Neural progenitor cell (in vitro differentiated cells): Measurements from ENCODE around the gene CRYBA4. TPM values are rescaled to one million over a fixed set of nuclear protein-coding genes. Genes with fewer than 3 reads are reported as not detected.
A peak's percentile ranks its signal among the peaks of the same experiment; 100 is the strongest.

Experiments used
- DNase-seq: peaks from one replicate; pipeline ENCODE4 v3.0.0-alpha.2; 2016; ENCODE audit warnings: low spot score
- H2AFZ ChIP-seq: fragments of 200-600 bp; sonication (generic); replicated peaks from 2 replicates; pipeline ENCODE4 v1.6.1; 2016; ENCODE audit warnings: antibody characterized with exemption
- H3F3A ChIP-seq: fragments of 200-600 bp; sonication (generic); 2 replicates; pipeline ENCODE4 v1.6.1; 2016; ENCODE audit warnings: antibody characterized with exemption, low read depth
- H3K27ac ChIP-seq: fragments of 200-600 bp; sonication (generic); 2 replicates; pipeline ENCODE4 v1.5.1; 2016; ENCODE audit warnings: mild to moderate bottlenecking
- H3K27me3 ChIP-seq: fragments of 200-600 bp; sonication (generic); 2 replicates; pipeline ENCODE4 v1.6.1; 2016; ENCODE audit warnings: mild to moderate bottlenecking, moderate library complexity
- H3K36me3 ChIP-seq: fragments of 200-600 bp; sonication (generic); 2 replicates; pipeline ENCODE4 v1.5.1; 2016
- H3K4me1 ChIP-seq: fragments of 200-600 bp; sonication (generic); 2 replicates; pipeline ENCODE4 v1.6.1; 2016; ENCODE audit warnings: mixed run types
- H3K4me2 ChIP-seq: fragments of 200-600 bp; sonication (generic); 2 replicates; pipeline ENCODE4 v1.6.1; 2016
- H3K4me3 ChIP-seq: fragments of 200-600 bp; sonication (generic); 2 replicates; pipeline ENCODE4 v1.5.1; 2016
- H3K79me2 ChIP-seq: fragments of 200-600 bp; sonication (generic); 2 replicates; pipeline ENCODE4 v1.6.1; 2016; ENCODE audit warnings: low read depth
- H3K9ac ChIP-seq: fragments of 200-600 bp; sonication (generic); 2 replicates; pipeline ENCODE4 v1.6.1; 2016
- H3K9me3 ChIP-seq: fragments of 200-600 bp; sonication (generic); 2 replicates; pipeline ENCODE4 v1.5.1; 2016; ENCODE audit warnings: low read depth
- H4K20me1 ChIP-seq: fragments of 200-600 bp; sonication (generic); 2 replicates; pipeline ENCODE4 v1.6.1; 2016; ENCODE audit warnings: low read depth
- H3K27ac Mint-ChIP-seq: 3 replicates; pipeline ENCODE4 v1.8.0; 2021; ENCODE audit warnings: mixed read lengths
- H3K27me3 Mint-ChIP-seq: 2 replicates; pipeline ENCODE4 v1.8.0; 2022; ENCODE audit warnings: low read depth, mild to moderate bottlenecking, inconsistent platforms, moderate library complexity, mixed read lengths; ENCODE audit not compliant: insufficient read depth
- H3K36me3 Mint-ChIP-seq: 3 replicates; pipeline ENCODE4 v1.8.0; 2021; ENCODE audit warnings: mixed read lengths
- H3K4me1 Mint-ChIP-seq: 3 replicates; pipeline ENCODE4 v1.8.0; 2021; ENCODE audit warnings: mixed read lengths
- H3K4me3 Mint-ChIP-seq: 3 replicates; pipeline ENCODE4 v1.8.0; 2021; ENCODE audit warnings: mild to moderate bottlenecking, moderate library complexity, mixed read lengths
- H3K9me3 Mint-ChIP-seq: 3 replicates; pipeline ENCODE4 v1.8.0; 2020; ENCODE audit warnings: mixed read lengths
- CTCF ChIP-seq: fragments of 200-600 bp; sonication (generic); IDR thresholded peaks from 2 replicates; pipeline ENCODE4 v1.5.1; 2017; ENCODE audit warnings: antibody characterized with exemption, mild to moderate bottlenecking
- EZH2 ChIP-seq: fragments of 200-600 bp; sonication (generic); IDR thresholded peaks from 2 replicates; pipeline ENCODE4 v1.6.1; 2017; ENCODE audit warnings: antibody characterized with exemption, mild to moderate bottlenecking, moderate library complexity
- EZH2phosphoT487 ChIP-seq: fragments of 200-600 bp; sonication (generic); IDR thresholded peaks from 2 replicates; pipeline ENCODE4 v1.6.1; 2017; ENCODE audit warnings: antibody characterized with exemption
- total RNA-seq: library from RNA; depleted of rRNA; stranded (reverse); fragments of >200 nt; gene quantifications from 2 replicates; pipeline ENCODE4 v1.2.3, GENCODE V29; 2015; ENCODE audit warnings: low replicate concordance

CRYBA4 gene
- total RNA-seq, 1 donor from 2014 or later = 1.1 TPM

GRCh38 chr22:26636296-26636695, 14.5 kb downstream of the CRYBA4 start:
- Histone ChIP-seq H2AFZ (no peak overlapping the region), H3K4me3 (no peak overlapping the region), H4K20me1 (no peaks in the 10 kb centered on the region), H3K27me3 (no peaks in the 10 kb centered on the region), H3F3A (peaks cover 12% of the 10 kb centered on the region), H3K4me1 (peaks cover 20% of the 10 kb centered on the region), H3K36me3 (no peaks in the 10 kb centered on the region), H3K4me2 (no peak overlapping the region), H3K27ac (no peak overlapping the region), H3K79me2 (no peaks in the 10 kb centered on the region), H3K9ac (no peak overlapping the region), H3K9me3 (no peaks in the 10 kb centered on the region)
- Mint-ChIP-seq H3K9me3 (no peaks in the 10 kb centered on the region), H3K4me3 (no peak overlapping the region), H3K27me3 (peaks cover 4% of the 10 kb centered on the region), H3K27ac (peak overlapping the region; percentile 73), H3K4me1 (peaks cover 25% of the 10 kb centered on the region), H3K36me3 (no peaks in the 10 kb centered on the region)
- TF ChIP-seq EZH2phosphoT487 = no peak
- no peak for TF ChIP-seq CTCF
- no peak for TF ChIP-seq EZH2
- no peak for DNase-seq

GRCh38 chr22:26642465-26643417, 21.0 kb downstream of the CRYBA4 start:
- Histone ChIP-seq H3F3A (peaks cover 71% of the 10 kb centered on the region), H3K27me3 (no peaks in the 10 kb centered on the region), H3K4me2 (peak overlapping the region; percentile 63), H3K9ac (no peak overlapping the region), H3K36me3 (no peaks in the 10 kb centered on the region), H3K4me1 (peaks cover 71% of the 10 kb centered on the region), H3K4me3 (peak overlapping the region; percentile 16), H3K9me3 (no peaks in the 10 kb centered on the region), H4K20me1 (no peaks in the 10 kb centered on the region), H2AFZ (peak overlapping the region; percentile 55), H3K79me2 (no peaks in the 10 kb centered on the region), H3K27ac (peak overlapping the region; percentile 89)
- Mint-ChIP-seq H3K36me3 (no peaks in the 10 kb centered on the region), H3K27ac (peak overlapping the region; percentile 85), H3K4me1 (peaks cover 82% of the 10 kb centered on the region), H3K4me3 (peak overlapping the region; percentile 42), H3K9me3 (no peaks in the 10 kb centered on the region), H3K27me3 (peaks cover 8% of the 10 kb centered on the region)
- peak; percentile 54 for DNase-seq
- TF ChIP-seq CTCF = peak; percentile 23
- TF ChIP-seq EZH2phosphoT487 = no peak
- no peak for TF ChIP-seq EZH2

GRCh38 chr22:26643418-26644100, 21.8 kb downstream of the CRYBA4 start:
- H3K27ac Mint-ChIP-seq = no peak overlapping the region

More at GRCh38 chr22:26643418-26644100, 21.8 kb downstream of the CRYBA4 start:
- Histone ChIP-seq H2AFZ (no peak overlapping the region), H4K20me1 (no peaks in the 10 kb centered on the region), H3K9ac (no peak overlapping the region), H3K9me3 (no peaks in the 10 kb centered on the region), H3K4me3 (no peak overlapping the region), H3K4me2 (peak overlapping the region; percentile 63), H3K79me2 (no peaks in the 10 kb centered on the region), H3K27me3 (no peaks in the 10 kb centered on the region), H3K27ac (peak overlapping the region; percentile 89), H3K4me1 (peaks cover 79% of the 10 kb centered on the region), H3F3A (peaks cover 77% of the 10 kb centered on the region), H3K36me3 (no peaks in the 10 kb centered on the region)
- Mint-ChIP-seq H3K27me3 (peaks cover 8% of the 10 kb centered on the region), H3K4me1 (peaks cover 87% of the 10 kb centered on the region), H3K9me3 (no peaks in the 10 kb centered on the region), H3K4me3 (peak overlapping the region; percentile 16), H3K36me3 (no peaks in the 10 kb centered on the region)
- TF ChIP-seq CTCF = no peak
- TF ChIP-seq EZH2phosphoT487 = no peak
- no peak for TF ChIP-seq EZH2
- no peak for DNase-seq
